ES-I3 (cell line): Measurements from ENCODE around the gene AXDND1.

Experiments
- H3K36me3 ChIP-seq: 2 replicates; pipeline ENCODE4 v1.6.1; 2013; ENCODE audit warnings: mild to moderate bottlenecking, low read length, control low read depth, moderate library complexity; ENCODE audit not compliant: insufficient read depth
- H3K4me1 ChIP-seq: 2 replicates; pipeline ENCODE4 v1.6.1; 2013; ENCODE audit warnings: mild to moderate bottlenecking, control low read depth, low read length; ENCODE audit not compliant: insufficient read depth
- H3K9ac ChIP-seq: 2 replicates; pipeline ENCODE4 v1.6.1; 2013; ENCODE audit warnings: low read depth, mild to moderate bottlenecking, low read length, moderate library complexity
- H3K9me3 ChIP-seq: 2 replicates; pipeline ENCODE4 v1.6.1; 2013; ENCODE audit warnings: mild to moderate bottlenecking, low read length, moderate library complexity; ENCODE audit not compliant: control insufficient read depth, insufficient read depth

The AXDND1 gene

GRCh38 chr1:179591253-179591591, 225.5 kb downstream of the AXDND1 start:
- H3K9me3 ChIP-seq: no peaks in the 10 kb centered on the region
- no peaks in the 10 kb centered on the region for H3K36me3 ChIP-seq
- H3K9ac ChIP-seq: peak overlapping the region; percentile 44; the same call in 1 of the 2 replicates
- no peaks in the 10 kb centered on the region for H3K4me1 ChIP-seq

DNA sequence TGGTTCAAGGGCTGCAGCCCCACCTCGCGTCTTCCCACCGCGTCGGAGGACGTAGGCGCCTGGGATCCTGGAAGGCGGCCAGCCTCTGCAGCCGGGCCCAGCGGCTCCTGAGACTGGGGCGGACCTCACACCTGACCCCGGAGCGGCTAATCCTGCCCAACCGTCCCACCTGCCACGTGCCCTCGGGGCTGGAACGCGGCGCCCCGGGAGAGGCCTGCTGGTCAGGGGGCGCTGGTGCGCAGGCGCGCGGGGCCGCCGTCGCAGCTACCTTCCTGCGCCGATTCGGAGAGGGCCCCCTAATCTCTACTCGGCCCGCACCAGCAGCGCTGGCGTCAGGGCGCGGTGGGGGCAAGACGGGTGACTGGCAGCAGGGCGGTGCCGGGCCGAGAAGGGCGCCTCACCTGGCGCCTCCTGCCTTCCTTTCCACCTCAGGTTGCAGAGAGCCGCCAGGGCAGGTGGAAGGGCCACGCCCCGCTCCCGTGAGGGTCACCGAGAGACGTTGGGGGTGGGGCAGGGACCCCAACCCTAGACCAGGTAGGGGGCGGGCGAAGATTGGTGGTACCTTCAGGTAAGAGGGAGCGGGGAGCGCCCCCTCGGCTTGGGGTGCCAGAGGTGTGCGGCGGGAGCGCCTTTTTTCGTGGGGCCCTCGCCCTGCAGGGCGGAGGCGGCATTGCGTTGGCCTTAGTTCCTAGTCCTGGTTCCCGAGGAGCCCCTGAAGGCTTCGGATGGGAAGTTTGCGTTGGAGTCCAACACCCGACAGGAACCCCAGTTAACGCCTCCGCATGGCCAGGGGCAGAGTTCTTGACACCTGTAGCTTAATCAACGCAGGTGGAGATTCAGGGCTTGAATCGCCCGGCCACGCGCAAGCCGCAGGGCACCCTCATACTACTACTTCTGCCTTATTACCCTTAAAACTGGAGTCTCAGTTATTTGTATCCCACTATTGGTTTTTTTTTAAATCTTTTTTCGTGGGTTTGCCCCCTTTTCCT, 226.1 kb downstream of the AXDND1 start, which contains the start of gene TDRD5:
TDRD5 (plus strand) TSS at position 241 of the 989 bp plus-strand sequence. CDS start 784 bp downstream, outside the sequence.
- Histone ChIP-seq H3K9me3 (no peaks in the 10 kb centered on the region), H3K36me3 (no peaks in the 10 kb centered on the region), H3K9ac (peak within 1 kb of the TSS; percentile 44; the same call in 1 of the 2 replicates), H3K4me1 (no peaks in the 10 kb centered on the region)

DNA sequence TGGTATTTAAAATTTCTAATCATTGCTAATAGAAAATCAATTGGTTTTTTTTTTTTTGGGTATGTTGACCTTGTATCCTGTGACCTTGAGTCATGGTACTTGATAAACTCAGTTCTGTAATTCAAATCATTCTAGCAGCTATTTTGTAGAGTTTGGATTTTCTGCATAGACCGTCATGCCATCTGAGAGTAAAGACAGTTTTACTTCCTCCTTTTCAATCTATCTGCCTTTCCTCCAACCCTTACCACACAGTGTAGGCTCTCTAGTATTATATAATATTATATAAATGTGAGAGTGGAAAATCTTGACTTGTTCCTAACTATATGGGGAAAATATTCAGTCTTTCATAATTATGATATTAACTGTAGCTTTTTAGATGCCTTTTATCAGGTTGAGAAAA, 232.9 kb downstream of the AXDND1 start:
- H3K4me1 ChIP-seq: no peaks in the 10 kb centered on the region
- H3K9ac ChIP-seq: no peak overlapping the region
- H3K36me3 ChIP-seq: no peaks in the 10 kb centered on the region
- H3K9me3 ChIP-seq: no peaks in the 10 kb centered on the region

- H3K36me3 ChIP-seq: no peaks in the 10 kb centered on the region
- no peaks in the 10 kb centered on the region for H3K9me3 ChIP-seq
- no peaks in the 10 kb centered on the region for H3K4me1 ChIP-seq
- H3K9ac ChIP-seq: no peak overlapping the region
These were observed 234.0 kb downstream of the AXDND1 start for GRCh38 chr1:179599623-179600249.

DNA sequence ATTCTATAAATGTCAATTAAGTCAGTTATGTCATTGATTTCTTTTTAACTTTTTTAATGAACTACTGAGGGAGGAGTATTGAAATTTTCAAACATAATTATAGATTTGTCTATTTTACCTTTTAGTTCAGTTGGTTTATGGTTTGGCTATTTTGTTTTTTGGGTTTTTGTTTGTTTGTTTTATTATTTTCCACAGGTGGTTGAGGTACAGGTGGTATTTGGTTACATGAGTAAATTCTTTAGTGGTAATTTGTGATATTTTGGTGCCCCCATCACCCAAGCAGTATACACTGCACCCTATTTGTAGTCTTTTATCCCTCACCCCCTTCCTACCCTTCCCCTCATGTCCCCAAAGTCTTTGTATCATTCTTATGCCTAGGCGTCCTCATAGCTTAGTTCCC, 235.3 kb downstream of the AXDND1 start:
- no peaks in the 10 kb centered on the region for H3K36me3 ChIP-seq
- no peak overlapping the region for H3K9ac ChIP-seq
- no peaks in the 10 kb centered on the region for H3K9me3 ChIP-seq
- no peaks in the 10 kb centered on the region for H3K4me1 ChIP-seq
